ENCODE measurements around the gene POLR2I.

DNA sequence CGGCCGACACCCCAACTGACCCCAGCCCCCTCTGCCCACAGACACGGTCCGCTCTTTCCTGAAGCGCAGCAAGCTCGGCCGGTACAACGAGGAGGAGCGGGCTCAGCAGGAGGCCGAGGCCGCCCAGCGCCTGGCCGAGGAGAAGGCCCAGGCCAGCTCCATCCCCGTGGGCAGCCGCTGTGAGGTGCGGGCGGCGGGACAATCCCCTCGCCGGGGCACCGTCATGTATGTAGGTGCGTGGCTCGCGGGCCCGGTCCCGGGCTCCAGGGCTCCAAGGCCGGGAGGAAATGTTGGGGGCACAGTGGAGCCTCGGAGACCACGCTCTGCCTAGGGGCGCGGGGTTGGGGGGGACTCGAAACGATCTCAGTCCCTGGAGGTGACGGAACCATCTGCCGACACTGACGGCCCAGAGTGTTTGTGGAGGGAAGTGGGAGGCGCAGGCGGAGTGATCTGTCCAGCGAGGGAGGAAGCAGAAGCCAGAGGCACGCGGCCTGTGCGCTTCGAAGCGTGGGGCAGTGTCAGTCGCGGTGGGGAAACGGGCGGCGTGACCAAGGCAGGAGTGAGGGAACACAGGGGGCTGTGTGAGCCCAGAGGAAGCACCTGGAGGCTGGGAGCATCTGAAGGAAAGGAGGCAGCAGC, 6.9 kb upstream of the POLR2I start:
- TF ChIP-seq, protein P1, sequence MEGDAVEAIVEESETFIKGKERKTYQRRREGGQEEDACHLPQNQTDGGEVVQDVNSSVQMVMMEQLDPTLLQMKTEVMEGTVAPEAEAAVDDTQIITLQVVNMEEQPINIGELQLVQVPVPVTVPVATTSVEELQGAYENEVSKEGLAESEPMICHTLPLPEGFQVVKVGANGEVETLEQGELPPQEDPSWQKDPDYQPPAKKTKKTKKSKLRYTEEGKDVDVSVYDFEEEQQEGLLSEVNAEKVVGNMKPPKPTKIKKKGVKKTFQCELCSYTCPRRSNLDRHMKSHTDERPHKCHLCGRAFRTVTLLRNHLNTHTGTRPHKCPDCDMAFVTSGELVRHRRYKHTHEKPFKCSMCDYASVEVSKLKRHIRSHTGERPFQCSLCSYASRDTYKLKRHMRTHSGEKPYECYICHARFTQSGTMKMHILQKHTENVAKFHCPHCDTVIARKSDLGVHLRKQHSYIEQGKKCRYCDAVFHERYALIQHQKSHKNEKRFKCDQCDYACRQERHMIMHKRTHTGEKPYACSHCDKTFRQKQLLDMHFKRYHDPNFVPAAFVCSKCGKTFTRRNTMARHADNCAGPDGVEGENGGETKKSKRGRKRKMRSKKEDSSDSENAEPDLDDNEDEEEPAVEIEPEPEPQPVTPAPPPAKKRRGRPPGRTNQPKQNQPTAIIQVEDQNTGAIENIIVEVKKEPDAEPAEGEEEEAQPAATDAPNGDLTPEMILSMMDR (conservative IDR thresholded peaks at IDR 0.05; ENCODE audit: low read depth, low read length), result no peak
- no peak for TF ChIP-seq EZH2 (IDR thresholded peaks at IDR 0.05; ENCODE audit: borderline replicate concordance, low read depth, low read length, poor library complexity, severe bottlenecking)
